HepG2 (cell line): ENCODE results near the gene STAT6. TPM values are rescaled to one million over a fixed set of nuclear protein-coding genes. Genes with fewer than 3 reads are reported as not detected.

Source experiments
- CTCF ChIP-seq: sonication (generic); formaldehyde crosslinking; IDR thresholded peaks from 2 replicates; pipeline ENCODE4 v1.5.0; 2020; ENCODE audit warnings: mild to moderate bottlenecking, missing genetic modification reagents, moderate library complexity
- EEA1 ChIP-seq: sonication (generic); formaldehyde crosslinking; IDR thresholded peaks from 2 replicates; pipeline ENCODE4 v1.5.1; 2020; ENCODE audit warnings: mild to moderate bottlenecking, missing genetic modification reagents, borderline replicate concordance
- ELF3 ChIP-seq: IDR thresholded peaks from 2 replicates; pipeline ENCODE4 v1.6.1; 2016; ENCODE audit warnings: missing genetic modification reagents, missing compliant biosample characterization
- ERF ChIP-seq: IDR thresholded peaks from 2 replicates; pipeline ENCODE4 v1.6.1; 2018; ENCODE audit warnings: missing biosample characterization, missing genetic modification reagents
- GABPA ChIP-seq, 2 experiments: IDR thresholded peaks; 2 replicates each; pipeline ENCODE4 v1.6.1; 2011 to 2016; ENCODE audit warnings: low read depth in 2 of 2, low read length in 1 of 2, missing biosample characterization in 1 of 2, missing genetic modification characterization in 1 of 2
- GPN1 ChIP-seq: sonication (generic); formaldehyde crosslinking; IDR thresholded peaks from 2 replicates; pipeline ENCODE4 v1.5.1; 2020; ENCODE audit warnings: missing genetic modification reagents, borderline replicate concordance
- HMG20B ChIP-seq: conservative IDR thresholded peaks from 2 replicates; pipeline ENCODE4 v1.6.1; 2016; ENCODE audit warnings: missing genetic modification reagents, missing compliant biosample characterization
- HNF4A ChIP-seq: sonication (generic); formaldehyde crosslinking; IDR thresholded peaks from 2 replicates; pipeline ENCODE4 v1.4.0; 2020; ENCODE audit warnings: missing genetic modification reagents
- KLF9 ChIP-seq: IDR thresholded peaks from 2 replicates; pipeline ENCODE4 v1.6.1; 2016; ENCODE audit warnings: low read depth
- MAZ ChIP-seq, 2 experiments: sonication (generic) in 1 of 2; formaldehyde crosslinking in 1 of 2; IDR thresholded peaks; 2 replicates each; pipeline versions ENCODE4 v1.5.0 to v1.6.1; 2012 to 2020; ENCODE audit warnings: low read depth in 2 of 2, mild to moderate bottlenecking in 2 of 2, borderline replicate concordance in 1 of 2, improper control_type of control experiment in 1 of 2, low read length in 1 of 2, missing genetic modification reagents in 1 of 2, moderate library complexity in 1 of 2
- MIER3 ChIP-seq: IDR thresholded peaks from 2 replicates; pipeline ENCODE4 v1.6.1; 2016; ENCODE audit warnings: missing compliant biosample characterization, borderline replicate concordance
- ZBED4 ChIP-seq: sonication (generic); formaldehyde crosslinking; IDR thresholded peaks from 2 replicates; pipeline ENCODE4 v1.4.0; 2020; ENCODE audit warnings: missing genetic modification reagents, borderline replicate concordance
- ZBTB1 ChIP-seq: sonication (generic); formaldehyde crosslinking; IDR thresholded peaks from 2 replicates; pipeline ENCODE4 v1.4.0; 2020; ENCODE audit warnings: missing genetic modification reagents, borderline replicate concordance
- ZFP36L1 ChIP-seq: sonication (generic); formaldehyde crosslinking; IDR thresholded peaks from 2 replicates; pipeline ENCODE4 v1.8.0; 2022; ENCODE audit warnings: mild to moderate bottlenecking, missing genetic modification reagents, moderate library complexity
- ZFY ChIP-seq: sonication (generic); formaldehyde crosslinking; IDR thresholded peaks from 2 replicates; pipeline ENCODE4 v1.4.0; 2020; ENCODE audit warnings: missing genetic modification reagents
- ZNF253 ChIP-seq: sonication (generic); formaldehyde crosslinking; IDR thresholded peaks from 2 replicates; pipeline ENCODE4 v1.8.0; 2022; ENCODE audit warnings: mild to moderate bottlenecking, missing genetic modification reagents, borderline replicate concordance
- ZNF263 ChIP-seq: sonication (generic); formaldehyde crosslinking; IDR thresholded peaks from 2 replicates; pipeline ENCODE4 v1.4.0; 2020; ENCODE audit warnings: missing genetic modification reagents
- ZNF3 ChIP-seq: IDR thresholded peaks from 2 replicates; pipeline ENCODE4 v1.7.0; 2017; ENCODE audit warnings: inconsistent platforms
- ZNF598 ChIP-seq: sonication (generic); formaldehyde crosslinking; IDR thresholded peaks from 2 replicates; pipeline ENCODE4 v1.5.1; 2020; ENCODE audit warnings: mild to moderate bottlenecking, missing genetic modification reagents, borderline replicate concordance
- ZNF619 ChIP-seq: sonication (generic); formaldehyde crosslinking; IDR thresholded peaks from 2 replicates; pipeline ENCODE4 v1.4.0; 2020; ENCODE audit warnings: mild to moderate bottlenecking, missing genetic modification reagents
- ZNF749 ChIP-seq: sonication (generic); formaldehyde crosslinking; IDR thresholded peaks from 2 replicates; pipeline ENCODE4 v1.8.0; 2022; ENCODE audit warnings: mild to moderate bottlenecking, missing genetic modification reagents, moderate library complexity, borderline replicate concordance
- ZNF790 ChIP-seq: sonication (generic); formaldehyde crosslinking; IDR thresholded peaks from 2 replicates; pipeline ENCODE4 v1.8.0; 2022; ENCODE audit warnings: missing genetic modification reagents, mild to moderate bottlenecking, borderline replicate concordance
- ZNF83 ChIP-seq: sonication (generic); formaldehyde crosslinking; IDR thresholded peaks from 2 replicates; pipeline ENCODE4 v1.4.0; 2020; ENCODE audit warnings: missing genetic modification reagents, mild to moderate bottlenecking, borderline replicate concordance
- polyA plus RNA-seq, 8 experiments: library from polyadenylated mRNA; depleted of rRNA in 3 of 8; stranded (reverse) in 7 of 8; unstranded in 1 of 8; fragments of >200 nt; fragmentation: Illumina TruSeq in 4 of 8; extraction: Trizol in 4 of 8; gene quantifications; 2 replicates each; pipeline versions ENCODE4 v1.2.1 to v1.2.3, GENCODE V29; 2011 to 2016; ENCODE audit warnings: low read depth in 4 of 8, missing spikeins in 1 of 8, mixed read lengths in 1 of 8; ENCODE audit not compliant: insufficient read depth in 1 of 8
- total RNA-seq, 5 experiments: library from RNA; depleted of rRNA; stranded (reverse); fragments of >200 nt; fragmentation: Illumina TruSeq; extraction: Trizol; gene quantifications; 2 replicates each; pipeline ENCODE4 v1.2.3, GENCODE V29; 2016; ENCODE audit warnings: low read depth in 1 of 5

The STAT6 gene
- total and polyA plus RNA-seq, 2 of the 13 experiments (the other 11 are each of a cell fraction or from before 2014, with no cell fraction given), result 28.0 to 62.2 TPM

GRCh38 chr12:57088354-57089270, 22.6 kb downstream of the STAT6 start, which contains the start of gene NAB2 (continued):
- TF ChIP-seq ERF (CRISPR knock-in tag) (0 out of 2 replicates have a peak, but pooled peaks have one; percentile 31), GPN1 (no peak), ZNF790 (no peak; the same call in 1 of the 2 replicates), HNF4A (CRISPR knock-in tag) (peak; percentile 54), ZNF253 (CRISPR knock-in tag) (peak; percentile 55; the same call in 1 of the 2 replicates), ZNF263 (CRISPR knock-in tag) (peak; percentile 61), MIER3 (CRISPR knock-in tag) (no peak; the same call in 1 of the 2 replicates), GABPA (IDR thresholded peaks at IDR 0.05; ENCODE audit: low read depth, low read length) (no peak), GABPA (CRISPR knock-in tag; IDR thresholded peaks at IDR 0.05; ENCODE audit: low read depth) (peak; percentile 35; the same call in 1 of the 2 replicates), KLF9 (CRISPR knock-in tag) (0 out of 2 replicates have a peak, but pooled peaks have one; percentile 27), HMG20B (CRISPR knock-in tag) (peak; percentile 71), ZNF3 (CRISPR knock-in tag) (no peak), CTCF (0 out of 2 replicates have a peak, but pooled peaks have one; percentile 11), ZNF619 (CRISPR knock-in tag) (no peak), ZNF749 (CRISPR knock-in tag) (no peak), EEA1 (no peak), ELF3 (CRISPR knock-in tag) (0 out of 2 replicates have a peak, but pooled peaks have one; percentile 37), ZBED4 (CRISPR knock-in tag) (no peak; the same call in 1 of the 2 replicates), ZFY (CRISPR knock-in tag) (peak; percentile 78; the same call in 1 of the 2 replicates), ZBTB1 (no peak), ZNF598 (CRISPR knock-in tag) (no peak; the same call in 1 of the 2 replicates), ZNF83 (CRISPR knock-in tag) (0 out of 2 replicates have a peak, but pooled peaks have one; percentile 48), MAZ (IDR thresholded peaks at IDR 0.05; ENCODE audit: borderline replicate concordance, low read depth, low read length) (peak; percentile 73), MAZ (CRISPR knock-in tag; IDR thresholded peaks at IDR 0.05; ENCODE audit: low read depth) (peak; percentile 79; the same call in 1 of the 2 replicates), ZFP36L1 (CRISPR knock-in tag) (0 out of 2 replicates have a peak, but pooled peaks have one; percentile 31)
